Stimulated activated CD8-positive, alpha-beta memory T cell treated with anti-CD3 and anti-CD28 coated beads, Interleukin-4, amount 100 ng/mL, for 4 hours (primary cell): ENCODE measurements around the gene MIPEP.
"Not testable (repeated sequence)": the region's sequence is repeated elsewhere in the genome, so short reads cannot be mapped to it uniquely, and the experiment has no call there.

Experiments used
- DNase-seq, 2 donors: peaks; one replicate each; pipeline ENCODE4 v3.0.0-alpha.2; 2020; ENCODE audit warnings: low read depth in 2 of 2, low spot score in 1 of 2

Gene MIPEP

DNA sequence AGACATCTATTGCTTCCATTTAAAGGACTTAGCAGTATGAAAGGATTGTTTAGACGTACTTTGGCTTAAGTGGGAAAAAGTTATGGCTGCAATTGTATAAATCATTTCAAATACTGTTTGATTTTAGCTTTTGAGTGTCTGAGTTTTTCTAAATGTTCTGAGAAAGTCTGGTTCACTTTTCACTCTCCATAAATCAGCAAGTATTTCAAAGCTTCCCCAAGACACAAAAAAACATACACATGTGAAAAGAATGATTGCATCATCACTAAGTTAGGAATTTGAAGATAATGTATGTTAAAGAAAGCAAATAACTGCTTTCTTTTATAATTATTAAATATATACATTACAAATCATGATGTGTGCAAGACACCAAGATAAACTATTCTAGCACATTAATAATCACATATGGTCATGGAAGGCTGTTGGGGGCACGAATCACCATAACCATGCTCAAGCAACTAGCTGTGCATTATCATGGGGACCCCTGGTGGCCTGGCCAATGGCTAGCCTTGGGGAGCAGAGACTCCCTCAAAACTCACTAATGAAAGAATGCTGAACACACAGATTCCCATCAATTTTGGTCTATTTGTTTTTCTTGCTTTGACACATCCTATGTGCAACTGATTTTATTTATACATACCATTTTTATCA lies 111.1 kb downstream of the MIPEP start:
- DNase-seq: no peak

DNA sequence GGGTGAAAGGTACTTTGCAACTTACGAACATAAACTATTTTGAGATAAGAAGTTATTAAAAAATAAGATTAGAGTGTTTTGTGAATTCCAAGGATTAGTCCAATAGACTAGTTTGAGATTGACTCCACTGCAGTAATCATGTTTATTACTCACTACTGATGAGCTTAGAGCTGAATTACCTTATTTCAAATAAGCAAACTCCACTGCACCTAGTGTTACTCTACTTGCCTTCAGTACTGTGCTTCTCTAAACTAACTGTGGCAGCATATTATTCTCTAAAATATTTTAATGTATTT lies 111.7 kb downstream of the MIPEP start:
- DNase-seq: no peak

DNA sequence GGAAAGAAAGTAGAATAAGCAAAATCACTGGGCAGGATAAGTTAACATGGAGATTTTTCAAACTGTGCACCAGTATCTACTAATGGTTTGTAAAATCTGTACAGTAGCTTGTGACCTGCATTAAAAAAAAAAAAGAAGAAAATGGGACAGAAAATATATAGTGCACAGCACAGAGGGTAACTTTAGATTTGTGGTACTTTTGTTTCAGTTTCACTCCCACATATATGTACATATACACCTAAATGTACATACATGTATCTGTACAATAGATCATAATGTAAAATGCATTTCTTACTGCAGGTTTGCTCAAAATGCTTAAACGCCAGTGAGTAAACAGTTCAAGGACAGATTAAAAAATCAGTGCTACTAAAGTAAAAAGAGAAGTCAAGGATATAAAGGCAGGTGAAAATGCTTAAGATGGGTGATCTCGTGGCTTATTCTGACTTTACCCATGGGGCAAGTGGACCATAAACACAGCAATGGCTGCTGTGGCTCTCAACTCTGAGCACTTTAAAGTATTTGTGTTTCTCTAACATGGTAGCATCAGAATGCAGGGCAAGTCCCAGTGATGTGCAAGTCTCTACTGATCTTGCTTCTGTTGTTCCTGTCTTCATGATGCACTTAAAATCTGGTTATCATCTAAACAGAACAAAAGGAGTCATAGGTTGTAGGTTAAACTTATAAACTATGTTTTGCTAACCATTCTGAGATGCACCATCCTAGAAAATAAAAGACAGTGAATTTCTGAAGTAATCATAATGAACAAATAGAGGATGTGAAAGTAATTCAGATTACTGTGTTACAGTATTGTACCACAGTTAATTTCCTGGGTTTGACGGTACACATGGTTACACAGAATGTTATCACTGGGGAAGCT lies 112.3 kb downstream of the MIPEP start:
- no peak for DNase-seq

DNA sequence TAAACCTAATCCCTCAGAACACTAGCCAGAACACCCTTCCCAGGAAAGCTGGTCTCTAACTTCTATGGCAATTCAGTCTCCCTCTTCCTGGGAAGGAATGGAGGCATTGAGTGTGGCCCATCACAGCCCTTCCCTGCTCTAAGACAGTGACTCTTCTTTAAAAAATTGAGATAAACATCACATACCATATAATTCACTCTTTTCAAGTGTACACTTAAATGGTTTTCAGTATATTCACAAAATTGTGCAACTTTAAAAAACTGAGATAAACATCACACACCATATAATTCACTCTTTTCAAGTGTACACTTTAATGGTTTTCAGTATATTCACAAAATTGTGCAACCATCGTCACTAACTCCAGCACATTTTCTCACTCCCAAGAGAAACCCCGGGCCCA lies 116.5 kb downstream of the MIPEP start:
- DNase-seq: no peak

DNA sequence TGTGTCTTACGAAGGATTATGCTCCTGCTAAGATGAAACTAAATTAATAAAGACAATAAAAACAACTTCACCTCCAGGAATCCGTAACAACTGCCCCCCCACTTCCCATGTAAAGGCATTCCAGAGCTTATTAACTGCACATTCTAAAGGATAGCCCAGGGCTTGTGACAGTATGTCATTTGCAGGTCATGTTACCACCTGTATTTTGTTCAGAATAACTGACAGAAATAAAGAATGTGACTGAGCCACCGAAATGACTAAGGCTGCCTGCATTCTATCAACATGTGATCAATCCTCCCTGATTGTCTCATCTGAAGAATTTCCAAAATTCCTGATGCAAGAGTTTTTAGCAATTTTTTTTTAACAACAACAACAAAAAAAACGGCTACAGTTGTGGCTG lies 117.2 kb downstream of the MIPEP start:
- no peak for DNase-seq

DNA sequence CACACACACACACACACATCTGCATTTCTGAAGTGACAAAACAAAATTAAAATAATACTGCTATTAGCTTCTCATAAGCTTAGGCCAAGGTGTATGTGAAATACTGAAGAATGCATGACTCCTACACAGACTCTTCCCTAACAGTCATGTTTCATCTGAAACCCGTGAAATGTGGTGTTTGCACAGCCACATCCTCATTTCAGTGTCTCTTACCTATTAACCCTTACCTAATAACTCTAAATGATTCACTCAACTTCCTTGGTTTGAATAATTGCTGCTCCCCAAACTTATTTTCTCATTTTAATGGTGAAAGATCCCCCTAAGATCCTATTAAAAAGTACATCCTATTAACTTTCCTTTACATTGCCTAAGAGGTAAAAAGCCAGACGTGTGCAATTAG lies 117.6 kb downstream of the MIPEP start:
- DNase-seq: no peak

DNA sequence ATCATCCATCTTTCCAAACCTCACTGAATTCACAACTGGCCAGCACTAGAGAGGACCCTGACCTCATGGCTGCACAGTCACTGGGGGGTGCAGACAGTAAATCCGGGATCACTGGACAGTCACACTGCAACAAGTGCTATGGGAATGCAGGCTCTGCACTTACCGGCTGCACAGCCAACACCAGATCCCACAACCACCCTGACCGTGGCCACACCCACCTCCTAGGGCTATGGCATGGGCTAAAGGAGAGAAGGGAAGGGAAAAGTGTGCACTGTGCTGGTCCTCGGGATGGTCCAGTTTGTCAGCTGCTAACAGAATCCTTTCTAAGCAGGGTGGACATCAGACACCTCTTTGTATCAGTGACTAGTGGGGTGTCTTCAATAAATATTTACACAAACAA lies 118.2 kb downstream of the MIPEP start:
- DNase-seq: no peak

DNA sequence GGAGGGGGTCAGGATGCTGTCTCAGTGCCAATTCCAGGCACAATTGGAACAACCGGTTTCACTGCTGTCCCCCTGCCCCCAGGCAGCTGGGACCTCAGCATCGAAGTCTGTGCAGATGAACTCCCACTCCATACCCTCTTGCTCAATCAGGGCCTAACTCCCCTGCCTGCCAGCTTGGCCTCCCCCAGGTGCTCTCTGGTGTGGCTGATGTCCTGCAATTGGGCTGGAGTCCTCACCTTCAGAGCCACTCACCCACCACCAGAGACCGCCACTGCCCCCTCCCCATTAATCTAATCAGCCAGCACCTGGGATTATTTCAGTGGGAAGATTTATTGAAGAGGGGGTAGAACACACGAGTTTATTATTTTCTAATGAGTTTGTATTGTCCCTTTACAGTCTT lies 118.8 kb downstream of the MIPEP start:
- no peak for DNase-seq

DNA sequence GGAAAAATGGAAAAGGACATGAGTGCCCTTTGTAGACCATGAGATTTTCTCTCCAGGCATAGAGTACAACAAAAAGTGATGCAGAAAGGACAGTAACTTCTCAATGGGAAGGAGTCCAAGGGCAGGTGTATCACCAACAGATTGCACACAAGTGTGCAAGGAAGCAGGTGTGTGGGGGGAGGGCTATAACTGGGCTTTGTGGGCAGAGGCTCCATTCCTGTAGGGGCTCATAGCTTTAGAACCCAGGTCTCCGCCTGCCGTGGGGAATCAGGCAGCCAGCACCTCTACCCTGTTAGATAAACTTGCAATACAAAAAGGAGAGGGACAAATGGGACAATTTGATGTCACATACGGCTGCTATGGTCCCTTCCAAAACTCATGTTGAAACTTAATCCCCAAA lies 119.8 kb downstream of the MIPEP start:
- DNase-seq: no peak

DNA sequence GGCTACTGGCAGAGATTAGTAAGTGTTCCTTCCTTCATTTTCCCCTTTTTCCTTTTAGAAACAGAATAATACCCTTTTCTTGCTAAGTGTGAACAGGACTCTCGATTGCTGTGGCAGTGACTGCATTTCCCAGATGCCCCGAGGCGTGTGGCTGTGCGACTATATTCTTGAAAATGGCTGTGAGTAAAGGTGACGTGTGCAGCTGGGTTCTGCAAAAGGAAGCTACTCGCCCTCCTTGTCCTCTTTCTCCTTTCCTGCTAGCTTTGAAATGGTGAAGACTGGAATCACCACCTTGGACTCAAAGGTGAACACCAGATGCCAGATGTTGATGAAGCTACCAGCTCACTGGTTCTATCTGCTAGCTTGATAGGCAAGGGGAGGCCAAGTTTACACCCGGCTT lies 121.4 kb downstream of the MIPEP start:
- DNase-seq: no peak

DNA sequence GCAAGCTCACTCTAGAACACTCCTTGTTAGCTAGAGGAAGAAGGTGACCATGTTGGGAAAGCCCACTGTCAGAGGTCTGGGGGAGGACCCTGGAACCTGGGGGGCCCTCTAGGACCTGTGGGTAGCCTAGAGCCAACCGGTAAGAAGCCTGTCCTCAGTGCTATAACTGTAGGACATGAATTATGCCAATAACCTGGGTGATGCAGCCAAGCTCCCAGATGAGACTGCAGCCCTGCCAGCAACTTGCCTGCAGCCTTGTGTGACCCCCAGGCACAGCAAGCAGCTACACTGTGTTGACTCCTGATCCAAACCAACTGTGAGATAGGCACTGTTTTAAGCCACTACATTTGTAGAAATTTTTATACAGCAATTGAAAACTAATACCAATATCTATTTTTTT lies 122.3 kb downstream of the MIPEP start:
- no peak for DNase-seq

DNA sequence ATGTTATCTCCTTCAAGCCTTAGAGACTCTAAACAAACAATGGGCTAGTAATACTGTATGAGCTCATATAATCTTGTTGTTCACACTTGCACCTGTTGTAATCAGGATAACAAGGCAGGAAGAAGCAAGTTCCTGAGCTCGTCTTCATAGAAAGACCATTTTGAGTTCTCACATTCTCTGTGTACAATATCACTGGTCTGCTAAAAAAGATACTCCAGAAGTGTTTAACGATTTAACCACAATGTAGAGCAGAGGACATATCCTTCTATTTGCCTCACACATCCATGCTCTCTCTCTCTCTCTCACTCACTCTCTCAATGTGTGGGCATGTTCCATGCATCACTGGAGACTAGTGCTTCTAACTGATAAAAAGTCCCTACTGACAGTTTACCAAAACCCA lies 122.9 kb downstream of the MIPEP start:
- no peak for DNase-seq

DNA sequence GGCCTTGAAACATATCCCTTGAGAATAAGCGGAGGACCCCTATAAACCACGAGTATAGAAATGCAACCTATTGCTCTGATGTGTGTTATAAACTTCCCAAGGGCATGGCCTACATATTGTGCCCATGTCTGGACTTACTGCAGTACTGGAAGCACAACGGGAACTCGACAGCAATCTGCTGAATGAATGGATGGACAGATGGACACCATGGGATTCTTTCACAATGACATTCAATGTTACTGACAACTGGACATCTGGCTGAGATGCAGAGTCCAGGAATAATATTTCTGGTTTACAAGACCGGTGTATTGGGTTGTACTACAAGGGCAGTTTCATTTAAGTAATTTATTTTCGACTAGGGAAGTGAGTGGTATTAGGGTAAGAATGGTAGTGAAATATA lies 123.7 kb downstream of the MIPEP start:
- no peak for DNase-seq

DNA sequence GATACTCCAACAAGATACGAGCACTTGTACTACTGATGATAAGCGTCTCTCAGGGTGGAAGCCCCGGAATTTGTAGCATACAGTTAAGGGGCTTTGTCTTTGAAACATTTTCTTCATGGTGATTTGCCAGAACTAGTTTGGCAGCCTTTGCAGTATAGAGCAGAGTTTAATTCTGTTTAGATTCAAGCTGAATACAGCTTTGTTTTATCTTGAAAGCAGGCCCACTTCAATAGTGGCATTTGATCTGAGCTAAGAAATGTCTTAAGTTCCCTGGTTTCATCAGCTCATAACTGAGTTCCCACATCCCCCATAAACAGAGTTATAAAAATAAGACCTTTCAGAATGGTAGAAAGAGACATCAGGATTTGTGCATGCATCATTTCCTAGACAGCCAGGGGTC lies 125.9 kb downstream of the MIPEP start:
- DNase-seq: no peak

DNA sequence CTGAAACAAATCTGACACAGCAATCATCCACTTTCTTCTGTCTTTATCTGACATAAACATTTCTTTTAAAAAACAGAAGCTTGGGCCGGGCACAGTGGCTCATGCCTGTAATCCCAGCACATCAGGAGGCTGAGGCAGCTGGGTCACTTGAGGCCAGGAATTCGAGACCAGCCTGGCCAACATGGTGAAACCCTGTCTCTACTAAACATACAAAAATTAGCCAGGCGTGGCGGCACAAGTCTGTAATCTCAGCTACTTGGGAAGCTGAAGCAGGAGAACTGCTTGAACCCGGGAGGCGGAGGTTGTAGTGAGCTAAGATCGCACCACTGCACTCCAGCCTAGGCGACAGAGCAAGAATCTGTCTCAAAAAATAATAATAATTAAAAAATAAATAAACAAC lies 127.4 kb downstream of the MIPEP start:
- not testable (repeated sequence) for DNase-seq

DNA sequence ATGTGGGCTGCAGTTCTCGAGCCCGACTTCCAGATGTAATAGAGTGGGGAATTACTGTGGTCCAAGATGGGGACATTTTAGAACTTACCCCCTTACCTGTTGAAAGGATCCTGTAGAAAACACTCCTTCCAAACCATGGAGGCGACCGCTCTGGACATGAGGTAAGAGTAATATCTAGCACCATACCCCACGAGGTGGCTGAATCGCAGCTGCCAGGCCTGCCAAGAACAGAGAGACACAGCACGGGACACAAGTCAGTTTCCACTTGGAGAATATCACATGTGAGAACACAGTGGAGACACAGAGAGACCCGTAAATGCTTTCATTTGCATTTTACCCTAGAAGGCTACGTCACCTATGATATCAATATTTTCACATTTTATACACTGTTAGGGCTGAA lies 129.2 kb downstream of the MIPEP start:
- DNase-seq: no peak

DNA sequence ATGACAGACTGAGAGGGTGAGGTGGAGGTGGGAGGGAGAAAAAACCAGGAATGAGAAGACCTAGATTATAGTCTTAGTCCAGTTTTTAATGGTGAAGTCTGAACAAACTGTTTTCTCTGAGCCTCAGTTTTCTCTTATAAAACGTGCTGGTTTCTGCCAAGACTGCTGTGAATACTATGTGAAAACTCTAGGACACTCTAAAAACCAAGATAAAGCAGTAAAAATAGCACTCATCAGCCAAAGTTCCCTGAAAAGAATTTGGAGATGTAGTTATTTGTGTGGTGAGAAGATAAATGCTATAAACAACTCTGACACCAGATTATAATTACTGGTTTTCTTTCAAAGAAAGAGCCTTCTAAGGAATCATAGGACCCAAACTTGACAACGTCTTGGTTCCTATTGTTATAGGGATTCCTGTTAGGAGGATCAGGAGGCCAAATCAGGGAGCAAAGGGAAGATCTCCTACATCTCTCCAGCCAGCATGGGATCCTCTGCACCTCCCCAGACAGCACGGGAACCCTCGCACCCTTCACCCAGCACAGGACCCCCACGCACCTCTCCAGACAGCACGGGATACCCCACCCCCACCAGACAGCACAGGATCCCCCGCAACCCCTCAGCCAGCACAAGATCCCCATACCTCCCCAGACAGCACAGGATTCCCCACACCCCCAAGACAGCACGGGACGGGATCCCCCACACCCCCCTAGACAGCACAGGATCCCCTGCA lies 130.2 kb downstream of the MIPEP start:
- no peak for DNase-seq

DNA sequence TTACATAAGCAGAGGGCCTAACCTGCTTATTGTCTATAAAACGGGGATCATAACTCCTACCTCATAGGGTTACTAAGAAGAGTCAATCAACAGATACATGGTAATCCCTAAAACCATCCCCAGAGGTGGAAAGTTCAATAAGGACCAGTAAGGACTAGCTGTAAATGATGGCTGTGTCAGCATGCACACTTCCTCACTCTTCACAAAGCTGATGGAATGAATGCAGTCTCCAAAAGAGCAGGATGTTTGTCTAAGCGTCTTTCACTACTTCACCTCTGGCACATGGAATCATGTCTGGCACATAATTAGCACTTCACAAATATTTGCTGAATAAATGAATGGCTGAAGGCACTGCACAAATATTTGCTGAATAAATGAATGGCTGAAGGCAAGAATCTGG lies 134.2 kb downstream of the MIPEP start:
- DNase-seq: no peak

DNA sequence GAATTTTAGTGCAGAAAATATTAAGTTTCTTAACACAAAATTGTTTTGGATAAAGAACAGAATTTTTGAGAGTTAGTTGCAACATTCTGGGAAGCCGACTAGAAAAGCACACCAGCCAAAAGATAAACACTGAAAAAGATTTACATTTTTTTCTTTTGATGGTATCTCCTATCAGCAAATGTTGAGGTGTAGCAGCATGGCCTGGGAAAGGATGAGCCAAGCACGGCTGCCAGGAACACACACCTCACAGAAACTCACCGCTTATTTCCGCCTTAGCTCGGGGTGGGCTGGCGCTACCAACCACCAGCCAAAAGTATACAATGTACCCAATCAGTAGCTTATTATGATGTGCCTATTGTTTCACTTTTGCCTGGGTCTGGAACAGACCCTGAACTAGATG lies 134.7 kb downstream of the MIPEP start:
- no peak for DNase-seq

DNA sequence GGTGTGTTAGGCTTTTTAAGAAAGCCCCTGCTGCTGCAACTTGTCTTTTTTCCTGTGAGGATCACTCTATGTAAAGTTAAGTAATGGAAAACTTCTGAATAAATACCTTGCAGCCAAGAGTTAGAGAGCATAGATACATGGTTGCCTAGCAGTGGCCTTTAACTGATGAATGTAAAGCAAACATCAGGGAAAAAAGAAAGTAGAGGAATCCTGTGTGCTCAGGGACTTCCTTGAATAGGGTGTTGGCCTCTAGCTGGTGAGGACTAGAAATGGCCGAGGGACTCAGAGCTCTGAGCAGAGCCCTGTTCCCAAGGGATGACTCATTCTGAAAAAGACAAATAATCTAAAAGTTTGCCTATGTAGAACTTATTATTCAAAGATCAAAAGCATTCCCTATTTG lies 135.7 kb downstream of the MIPEP start:
- no peak for DNase-seq

DNA sequence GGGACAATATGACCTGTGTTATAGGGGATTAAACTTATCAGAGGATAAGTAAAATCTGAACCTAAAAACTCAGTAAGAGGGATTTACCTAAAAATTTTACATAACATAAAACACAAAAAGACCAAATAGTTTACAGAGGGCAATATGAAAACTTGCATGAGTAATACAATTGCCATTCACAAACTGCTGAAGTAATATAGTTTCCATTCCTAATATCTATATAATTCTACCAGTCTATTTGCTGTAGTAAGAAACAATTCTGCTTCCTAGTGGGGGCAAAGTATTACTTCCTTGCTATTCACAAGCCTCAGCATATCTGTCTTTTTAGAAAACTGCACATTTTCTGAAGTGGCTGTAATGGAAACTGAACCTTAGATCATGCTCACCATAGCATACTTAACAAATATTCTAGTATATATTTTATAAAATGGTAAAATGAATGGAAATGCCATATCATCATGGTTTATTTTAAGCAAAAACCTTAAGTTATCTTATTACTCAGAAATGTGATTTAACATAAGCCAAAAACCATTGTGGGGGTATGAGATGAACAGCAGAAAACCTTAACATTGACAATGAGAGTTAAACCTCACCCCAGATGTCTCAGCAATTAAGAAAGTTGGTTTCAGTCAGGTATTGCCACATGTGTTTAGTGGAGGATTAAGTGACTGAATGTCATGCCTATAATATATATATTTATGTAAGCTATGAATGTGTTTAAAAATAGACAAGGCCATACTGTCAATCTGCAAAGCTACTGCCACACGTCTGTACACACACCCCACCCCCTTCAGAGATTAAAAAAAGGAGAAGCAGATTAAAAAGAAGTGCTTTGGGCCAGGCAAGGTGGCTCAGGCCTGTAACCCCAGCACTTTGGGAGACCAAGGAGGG lies 136.8 kb downstream of the MIPEP start:
- DNase-seq: no peak
